A549 (cell line): ENCODE measurements around the gene FOXO1. TPM values are rescaled to one million over a fixed set of nuclear protein-coding genes. Genes with fewer than 3 reads are reported as not detected.
A peak's percentile ranks its signal among the peaks of the same experiment; 100 is the strongest.

Experiments
- ATAC-seq, 2 experiments: fragments of 200-7000 bp in 1 of 2; fragments of >200 bp in 1 of 2; cut with Nextera tagmentation in 1 of 2; cut with Tn5 transposase in 1 of 2; 3 replicates each; pipeline versions ENCODE4 v1.8.0 to v1.9.1; 2018 to 2020; ENCODE audit warnings: mild to moderate bottlenecking in 1 of 2, moderate library complexity in 1 of 2
- CTCF ChIA-PET: fragments of 300-600 bp; sonication (Branson Sonifier 250); formaldehyde crosslinking; extraction: SDS; loops from one replicate; lab custom pipeline; 2021; ENCODE audit warnings: antibody characterized with exemption, inconsistent platforms; lab: Yijun Ruan, JAX
- POLR2A ChIA-PET: fragments of 350-600 bp; formaldehyde crosslinking; extraction: SDS; loops from one replicate; lab custom pipeline; 2021; ENCODE audit warnings: antibody characterized with exemption, inconsistent platforms; lab: Yijun Ruan, JAX
- DNase-seq, 2 experiments: peaks; one replicate each; pipeline versions ENCODE4 v3.0.0 to v3.0.0-alpha.2; 2011 to 2016; ENCODE audit warnings: low read depth in 1 of 2, low spot score in 1 of 2
- FAIRE-seq: peaks from 2 replicates; lab custom pipeline; 2011; peaks lifted over from hg19 to GRCh38; lab: Jason Lieb, UNC
- H3K27ac ChIP-seq, 2 experiments: fragments of >200 bp; sonication (Bioruptor Twin); formaldehyde crosslinking; 3 replicates each; pipeline ENCODE4 v1.5.1; 2016 to 2017
- H3K4me1 ChIP-seq: fragments of >200 bp; sonication (Bioruptor Twin); formaldehyde crosslinking; 3 replicates; pipeline ENCODE4 v1.6.1; 2016
- H3K4me2 ChIP-seq: fragments of >200 bp; sonication (Bioruptor Twin); formaldehyde crosslinking; 3 replicates; pipeline ENCODE4 v1.6.1; 2016
- H3K4me3 ChIP-seq: fragments of >200 bp; sonication (Bioruptor Twin); formaldehyde crosslinking; 3 replicates; pipeline ENCODE4 v1.5.1; 2016
- H3K9me3 ChIP-seq: fragments of >200 bp; sonication (Bioruptor Twin); formaldehyde crosslinking; 3 replicates; pipeline ENCODE4 v1.6.1; 2016
- BHLHE40 ChIP-seq: IDR thresholded peaks from 2 replicates; pipeline ENCODE4 v1.6.1; 2012; ENCODE audit warnings: low read depth, low read length, inconsistent platforms
- CEBPB ChIP-seq, 2 experiments: fragments of >200 bp in 1 of 2; sonication (Bioruptor Twin) in 1 of 2; formaldehyde crosslinking in 1 of 2; IDR thresholded peaks; 2 replicates each; pipeline ENCODE4 v1.6.1; 2012 to 2016
- EHF ChIP-seq: fragments of 250-450 bp; sonication (Bioruptor Pico); IDR thresholded peaks from 2 replicates; pipeline ENCODE4 v1.5.0; 2020; ENCODE audit warnings: mild to moderate bottlenecking
- EHMT2 ChIP-seq: fragments of 200-600 bp; sonication (generic); IDR thresholded peaks from 2 replicates; pipeline ENCODE4 v1.6.1; 2016; ENCODE audit warnings: antibody characterized with exemption, low read depth, mild to moderate bottlenecking, moderate library complexity
- ESRRA ChIP-seq: fragments of 150-350 bp; IDR thresholded peaks from 2 replicates; pipeline ENCODE4 v1.6.1; 2014; ENCODE audit warnings: mild to moderate bottlenecking, low read length, borderline replicate concordance
- FOSB ChIP-seq: fragments of 250-450 bp; sonication (Bioruptor Pico); IDR thresholded peaks from 2 replicates; pipeline ENCODE4 v1.5.0; 2020; ENCODE audit warnings: mild to moderate bottlenecking, moderate library complexity
- FOSL2 ChIP-seq, 2 experiments: fragments of 450-650 bp in 1 of 2; fragments of >200 bp in 1 of 2; sonication (Bioruptor Twin) in 1 of 2; formaldehyde crosslinking; IDR thresholded peaks; 2 replicates each; pipeline versions ENCODE4 v1.5.0 to v1.6.1; 2016 to 2020; ENCODE audit warnings: mild to moderate bottlenecking in 1 of 2, moderate library complexity in 1 of 2
- KDM1A ChIP-seq: fragments of 200-600 bp; sonication (generic); IDR thresholded peaks from 2 replicates; pipeline ENCODE4 v1.6.1; 2016; ENCODE audit warnings: low read depth, mild to moderate bottlenecking
- MAFK ChIP-seq: fragments of 450-650 bp; IDR thresholded peaks from 2 replicates; pipeline ENCODE4 v1.6.1; 2014; ENCODE audit not compliant: partially characterized antibody
- NFE2L2 ChIP-seq: fragments of 150-350 bp; conservative IDR thresholded peaks from 2 replicates; pipeline ENCODE4 v1.6.1; 2014; ENCODE audit warnings: low read length
- POLR2AphosphoS2 ChIP-seq: conservative IDR thresholded peaks from 2 replicates; pipeline ENCODE4 v1.6.1; 2012; ENCODE audit warnings: low read length, improper control_type of control experiment, inconsistent platforms
- RNF2 ChIP-seq: fragments of 200-600 bp; sonication (generic); IDR thresholded peaks from 2 replicates; pipeline ENCODE4 v1.6.1; 2016; ENCODE audit warnings: low read depth, mild to moderate bottlenecking, antibody characterized with exemption, moderate library complexity, borderline replicate concordance
- TFCP2L1 ChIP-seq: fragments of 250-450 bp; sonication (Bioruptor Pico); IDR thresholded peaks from 2 replicates; pipeline ENCODE4 v1.5.0; 2021; ENCODE audit warnings: mild to moderate bottlenecking
- TP53 ChIP-seq: fragments of 250-450 bp; sonication (Bioruptor Pico); IDR thresholded peaks from 2 replicates; pipeline ENCODE4 v1.5.0; 2021; ENCODE audit warnings: mild to moderate bottlenecking, moderate library complexity
- ZC3H11A ChIP-seq: fragments of 450-650 bp; IDR thresholded peaks from 2 replicates; pipeline ENCODE4 v1.6.1; 2014; ENCODE audit warnings: antibody characterized with exemption, mild to moderate bottlenecking
- ZFP36 ChIP-seq: fragments of 450-650 bp; IDR thresholded peaks from 2 replicates; pipeline ENCODE4 v1.6.1; 2014; ENCODE audit warnings: borderline replicate concordance; ENCODE audit not compliant: partially characterized antibody
- WGBS: methylation state at CpG from one replicate; pipeline ENCODE4 v1.1.6; 2017; ENCODE audit errors: missing lambda C conversion rate; 5-methylcytosine and 5-hydroxymethylcytosine counted together
- polyA plus RNA-seq, 4 experiments: library from polyadenylated mRNA; depleted of rRNA in 3 of 4; stranded (reverse); fragments of >200 nt; fragmentation: RNase III in 1 of 4; extraction: RNeasy Plus Mini Kit Qiagen cat#74134 plus additional on column Dnase treatment in 1 of 4; gene quantifications; 2 replicates in 3 of 4; 3 replicates in 1 of 4; pipeline ENCODE4 v1.2.3, GENCODE V29; 2011 to 2017
- TF ChIP-seq, protein P1 (sequence below): IDR thresholded peaks from 2 replicates; pipeline ENCODE4 v1.6.1; 2012; ENCODE audit warnings: low read depth, borderline replicate concordance
- TF ChIP-seq, protein P2 (sequence below): IDR thresholded peaks from 2 replicates; pipeline ENCODE4 v1.6.1; 2012
- TF ChIP-seq, protein P3 (sequence below): fragments of >200 bp; sonication (Bioruptor Twin); formaldehyde crosslinking; IDR thresholded peaks from 3 replicates; pipeline ENCODE4 v1.5.1; 2016
- TF ChIP-seq, protein P4 (sequence below): fragments of 200-600 bp; sonication (generic); IDR thresholded peaks from 2 replicates; pipeline ENCODE4 v1.6.1; 2016; ENCODE audit warnings: antibody characterized with exemption, mild to moderate bottlenecking, moderate library complexity

The FOXO1 gene
- polyA plus RNA-seq, 2 of the 4 experiments (the other 2 are of a cell fraction), result 2.2 to 3.6 TPM

GRCh38 chr13:40657307-40657706 is 9.1 kb downstream of the FOXO1 start:
- DNase-seq (no peak), FAIRE-seq (no peak), ATAC-seq (no peak)
- Histone ChIP-seq H3K4me3 (no peak overlapping the region), H3K4me1 (peaks cover 5% of the 10 kb centered on the region; the same call in 1 of the 3 replicates), H3K9me3 (no peaks in the 10 kb centered on the region), H3K27ac (no peak overlapping the region), H3K4me2 (no peak overlapping the region)
- WGBS, result 94% methylated on average over 5 of the region's 5 CpGs
- ChIA-PET POLR2A (no interaction called here), CTCF (interaction anchor here (0.6 to 1.2 kb wide), 2 partner anchors 11 to 405 kb away, joined by 3 to 4 read pairs; no protein-coding TSS in a partner anchor)
- TF ChIP-seq EHF (CRISPR knock-in tag) (no peak), ESRRA (no peak), KDM1A (no peak), ZFP36 (no peak), ZC3H11A (no peak)
- TF ChIP-seq, protein P1, sequence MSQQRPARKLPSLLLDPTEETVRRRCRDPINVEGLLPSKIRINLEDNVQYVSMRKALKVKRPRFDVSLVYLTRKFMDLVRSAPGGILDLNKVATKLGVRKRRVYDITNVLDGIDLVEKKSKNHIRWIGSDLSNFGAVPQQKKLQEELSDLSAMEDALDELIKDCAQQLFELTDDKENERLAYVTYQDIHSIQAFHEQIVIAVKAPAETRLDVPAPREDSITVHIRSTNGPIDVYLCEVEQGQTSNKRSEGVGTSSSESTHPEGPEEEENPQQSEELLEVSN, result no peak
- TF ChIP-seq, protein P2, sequence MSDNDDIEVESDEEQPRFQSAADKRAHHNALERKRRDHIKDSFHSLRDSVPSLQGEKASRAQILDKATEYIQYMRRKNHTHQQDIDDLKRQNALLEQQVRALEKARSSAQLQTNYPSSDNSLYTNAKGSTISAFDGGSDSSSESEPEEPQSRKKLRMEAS, result no peak

DNA sequence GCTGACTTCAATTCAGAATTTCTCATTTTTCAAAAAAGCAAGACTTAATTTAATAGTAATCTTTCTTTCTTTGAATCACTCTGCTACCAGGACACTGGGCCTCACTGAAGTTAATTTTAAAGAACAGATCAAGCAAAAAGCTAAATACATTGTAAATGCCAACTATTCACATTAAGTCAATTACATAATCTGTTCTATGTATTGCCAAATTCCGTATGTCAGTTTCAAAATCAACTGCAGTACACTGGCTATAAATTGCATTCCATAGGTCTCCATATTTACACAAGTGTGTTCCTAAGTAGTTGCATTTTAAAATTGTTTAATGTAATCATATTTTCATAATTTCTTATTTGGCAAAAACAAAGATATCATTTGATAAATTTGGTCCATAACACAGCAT is 10.1 kb downstream of the FOXO1 start:
- Histone ChIP-seq H3K4me3 (no peak overlapping the region), H3K4me2 (no peak overlapping the region), H3K27ac (no peak overlapping the region), H3K4me1 (peaks cover 5% of the 10 kb centered on the region; the same call in 1 of the 3 replicates), H3K9me3 (no peaks in the 10 kb centered on the region)
- FAIRE-seq (no peak), DNase-seq (no peak), ATAC-seq (no peak)
- CTCF ChIA-PET, result interaction anchor here (0.9 kb wide), 1 partner anchor 8 kb away, joined by 3 read pairs; no protein-coding TSS in a partner anchor
- 92% methylated on average over 1 of the region's 1 CpG for WGBS
- POLR2A ChIA-PET, result no interaction called here
- TF ChIP-seq CEBPB (IDR thresholded peaks at IDR 0.05) (peak in 1 of 2 experiments; percentile 7; a peak in 1 of 4 replicates), FOSL2 (IDR thresholded peaks at IDR 0.05) (no peak), FOSL2 (CRISPR knock-in tag; IDR thresholded peaks at IDR 0.05) (no peak)

- no peak for FAIRE-seq
- Histone ChIP-seq H3K9me3 (no peaks in the 10 kb centered on the region), H3K4me3 (no peak overlapping the region), H3K4me2 (no peak overlapping the region), H3K27ac (no peak overlapping the region), H3K4me1 (peaks cover 6% of the 10 kb centered on the region; the same call in 1 of the 3 replicates)
- CTCF ChIA-PET, result no interaction called here
- ATAC-seq, result no peak
- no peak for TF ChIP-seq FOSB
- TF ChIP-seq EHMT2, result no peak
- no peak for TF ChIP-seq BHLHE40
- no peak for TF ChIP-seq TFCP2L1 (CRISPR knock-in tag)
- no peak for TF ChIP-seq TP53 (CRISPR knock-in tag)
- TF ChIP-seq RNF2, result no peak
- TF ChIP-seq MAFK, result no peak
- TF ChIP-seq POLR2AphosphoS2, result no peak
- TF ChIP-seq, protein P3, sequence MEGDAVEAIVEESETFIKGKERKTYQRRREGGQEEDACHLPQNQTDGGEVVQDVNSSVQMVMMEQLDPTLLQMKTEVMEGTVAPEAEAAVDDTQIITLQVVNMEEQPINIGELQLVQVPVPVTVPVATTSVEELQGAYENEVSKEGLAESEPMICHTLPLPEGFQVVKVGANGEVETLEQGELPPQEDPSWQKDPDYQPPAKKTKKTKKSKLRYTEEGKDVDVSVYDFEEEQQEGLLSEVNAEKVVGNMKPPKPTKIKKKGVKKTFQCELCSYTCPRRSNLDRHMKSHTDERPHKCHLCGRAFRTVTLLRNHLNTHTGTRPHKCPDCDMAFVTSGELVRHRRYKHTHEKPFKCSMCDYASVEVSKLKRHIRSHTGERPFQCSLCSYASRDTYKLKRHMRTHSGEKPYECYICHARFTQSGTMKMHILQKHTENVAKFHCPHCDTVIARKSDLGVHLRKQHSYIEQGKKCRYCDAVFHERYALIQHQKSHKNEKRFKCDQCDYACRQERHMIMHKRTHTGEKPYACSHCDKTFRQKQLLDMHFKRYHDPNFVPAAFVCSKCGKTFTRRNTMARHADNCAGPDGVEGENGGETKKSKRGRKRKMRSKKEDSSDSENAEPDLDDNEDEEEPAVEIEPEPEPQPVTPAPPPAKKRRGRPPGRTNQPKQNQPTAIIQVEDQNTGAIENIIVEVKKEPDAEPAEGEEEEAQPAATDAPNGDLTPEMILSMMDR, result no peak
- TF ChIP-seq NFE2L2, result no peak
- TF ChIP-seq, protein P4, sequence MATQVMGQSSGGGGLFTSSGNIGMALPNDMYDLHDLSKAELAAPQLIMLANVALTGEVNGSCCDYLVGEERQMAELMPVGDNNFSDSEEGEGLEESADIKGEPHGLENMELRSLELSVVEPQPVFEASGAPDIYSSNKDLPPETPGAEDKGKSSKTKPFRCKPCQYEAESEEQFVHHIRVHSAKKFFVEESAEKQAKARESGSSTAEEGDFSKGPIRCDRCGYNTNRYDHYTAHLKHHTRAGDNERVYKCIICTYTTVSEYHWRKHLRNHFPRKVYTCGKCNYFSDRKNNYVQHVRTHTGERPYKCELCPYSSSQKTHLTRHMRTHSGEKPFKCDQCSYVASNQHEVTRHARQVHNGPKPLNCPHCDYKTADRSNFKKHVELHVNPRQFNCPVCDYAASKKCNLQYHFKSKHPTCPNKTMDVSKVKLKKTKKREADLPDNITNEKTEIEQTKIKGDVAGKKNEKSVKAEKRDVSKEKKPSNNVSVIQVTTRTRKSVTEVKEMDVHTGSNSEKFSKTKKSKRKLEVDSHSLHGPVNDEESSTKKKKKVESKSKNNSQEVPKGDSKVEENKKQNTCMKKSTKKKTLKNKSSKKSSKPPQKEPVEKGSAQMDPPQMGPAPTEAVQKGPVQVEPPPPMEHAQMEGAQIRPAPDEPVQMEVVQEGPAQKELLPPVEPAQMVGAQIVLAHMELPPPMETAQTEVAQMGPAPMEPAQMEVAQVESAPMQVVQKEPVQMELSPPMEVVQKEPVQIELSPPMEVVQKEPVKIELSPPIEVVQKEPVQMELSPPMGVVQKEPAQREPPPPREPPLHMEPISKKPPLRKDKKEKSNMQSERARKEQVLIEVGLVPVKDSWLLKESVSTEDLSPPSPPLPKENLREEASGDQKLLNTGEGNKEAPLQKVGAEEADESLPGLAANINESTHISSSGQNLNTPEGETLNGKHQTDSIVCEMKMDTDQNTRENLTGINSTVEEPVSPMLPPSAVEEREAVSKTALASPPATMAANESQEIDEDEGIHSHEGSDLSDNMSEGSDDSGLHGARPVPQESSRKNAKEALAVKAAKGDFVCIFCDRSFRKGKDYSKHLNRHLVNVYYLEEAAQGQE, result no peak
- POLR2A ChIA-PET, result no interaction called here
- 52% methylated on average over 3 of the region's 3 CpGs for WGBS
- DNase-seq, result no peak
Measured at GRCh38 chr13:40653527-40654318, 12.7 kb downstream of the FOXO1 start.
